GM18511 (cell line): Measurements from ENCODE around the gene ZNF691.
"Not testable (repeated sequence)": the region's sequence is repeated elsewhere in the genome, so short reads cannot be mapped to it uniquely, and the experiment has no call there.

Experiments used
- ATAC-seq: cut with Tn5 transposase; IDR thresholded peaks from one replicate; pipeline ENCODE4 v1.9.1; 2021; ENCODE audit warnings: mild to moderate bottlenecking, moderate library complexity; ENCODE audit not compliant: unreplicated experiment

The ZNF691 gene

DNA sequence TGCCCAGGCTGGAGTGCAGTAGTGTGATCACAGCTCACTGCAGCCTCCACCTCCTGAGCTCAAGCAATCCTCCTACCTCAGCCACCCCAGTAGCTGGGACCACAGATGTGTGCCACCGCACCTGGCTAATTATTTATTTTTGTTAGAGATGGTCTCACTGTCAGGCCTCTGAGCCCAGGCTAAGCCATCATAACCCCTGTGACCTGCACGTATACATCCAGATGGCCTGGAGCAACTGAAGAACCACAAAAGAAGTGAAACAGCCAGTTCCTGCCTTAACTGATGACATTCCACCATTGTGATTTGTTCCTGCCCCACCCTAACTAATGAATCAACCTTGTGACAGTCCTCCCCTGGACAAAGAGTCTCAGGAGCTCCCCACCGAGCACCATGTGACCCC, 10.1 kb downstream of the ZNF691 start:
- not testable (repeated sequence) for ATAC-seq

DNA sequence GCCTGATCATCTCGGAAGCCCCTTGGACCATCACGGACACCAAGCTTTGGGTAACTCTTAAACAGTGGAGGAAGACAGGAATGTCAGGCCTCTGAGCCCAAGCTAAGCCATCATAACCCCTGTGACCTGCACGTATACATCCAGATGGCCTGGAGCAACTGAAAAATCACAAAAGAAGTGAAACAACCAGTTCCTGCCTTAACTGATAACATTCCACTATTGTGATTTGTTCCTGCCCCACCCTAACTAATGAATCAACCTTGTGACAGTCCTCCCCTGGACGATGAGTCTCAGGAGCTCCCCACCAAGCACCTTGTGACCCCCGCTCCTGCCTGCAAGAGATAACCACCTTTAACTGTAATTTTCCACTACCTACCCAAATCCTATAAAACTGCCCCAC, 13.0 kb downstream of the ZNF691 start:
- ATAC-seq, result not testable (repeated sequence)

DNA sequence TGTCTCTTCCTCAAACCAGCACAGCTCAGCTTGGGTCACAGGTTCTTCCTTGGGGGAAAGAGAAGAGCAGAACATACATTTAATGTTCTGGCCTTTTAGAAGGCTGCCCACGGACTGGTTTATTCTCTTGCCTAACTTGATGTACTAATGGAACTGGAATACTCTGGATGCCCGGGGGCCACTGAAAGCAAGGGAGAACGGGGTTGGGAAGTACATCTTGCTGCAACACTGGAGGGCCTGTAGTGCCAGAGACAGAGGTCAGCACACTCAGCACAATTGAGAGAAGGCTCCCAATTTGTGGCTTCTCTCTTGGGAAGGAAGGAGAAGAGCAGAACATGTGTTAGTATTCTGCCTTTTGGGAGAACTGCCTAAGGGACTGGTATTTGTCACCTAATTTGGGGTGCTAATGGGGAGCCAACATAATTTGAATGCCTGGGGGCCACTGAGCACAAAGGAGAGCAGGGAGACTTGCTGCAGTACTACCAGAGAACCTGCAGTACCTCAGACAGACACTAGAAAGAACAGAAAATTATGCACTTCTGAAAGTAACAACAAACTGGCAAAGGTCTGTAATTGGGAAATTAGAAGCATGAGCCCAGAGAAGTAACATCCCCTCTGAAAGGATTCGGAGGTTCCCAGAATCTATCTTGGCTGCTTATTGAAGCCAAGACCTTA, 14.1 kb downstream of the ZNF691 start:
- ATAC-seq, result no peak

DNA sequence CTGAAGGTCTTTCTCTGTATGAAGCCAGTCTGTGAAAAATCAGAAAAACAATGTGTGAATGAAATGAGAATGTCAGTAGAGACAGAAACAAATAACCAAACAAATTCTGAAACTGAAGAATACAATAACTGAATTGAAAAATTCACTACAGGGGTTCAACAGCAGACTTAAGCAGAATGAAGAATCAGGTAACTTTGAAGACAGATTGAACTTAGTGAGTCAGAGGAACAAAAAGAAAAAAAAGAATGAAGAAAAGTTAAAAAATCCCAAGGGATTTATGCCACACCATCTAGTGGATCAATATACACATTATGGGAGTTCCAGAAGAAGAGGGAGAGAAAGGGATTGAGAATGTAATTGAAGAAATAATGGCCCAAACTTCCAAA, 14.6 kb downstream of the ZNF691 start:
- ATAC-seq, result no peak

DNA sequence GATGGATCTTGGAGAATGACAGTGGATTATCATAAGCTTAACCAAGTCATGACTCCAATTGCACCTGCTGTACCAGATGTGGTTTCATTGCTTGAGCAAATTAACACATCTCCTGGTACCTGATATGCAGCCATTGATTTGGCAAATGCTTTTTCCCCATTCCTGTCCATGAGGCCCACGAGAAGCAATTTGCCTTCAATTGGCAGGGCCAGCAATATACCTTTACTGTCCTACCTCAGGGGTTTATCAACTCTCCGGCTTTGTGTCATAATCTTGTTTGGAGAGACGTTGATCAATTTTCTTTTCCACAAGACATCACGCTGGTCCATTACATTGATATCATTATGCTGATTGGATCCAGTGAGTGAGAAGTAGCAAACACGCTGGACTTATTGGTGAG, 20.1 kb downstream of the ZNF691 start:
- ATAC-seq, result no peak

DNA sequence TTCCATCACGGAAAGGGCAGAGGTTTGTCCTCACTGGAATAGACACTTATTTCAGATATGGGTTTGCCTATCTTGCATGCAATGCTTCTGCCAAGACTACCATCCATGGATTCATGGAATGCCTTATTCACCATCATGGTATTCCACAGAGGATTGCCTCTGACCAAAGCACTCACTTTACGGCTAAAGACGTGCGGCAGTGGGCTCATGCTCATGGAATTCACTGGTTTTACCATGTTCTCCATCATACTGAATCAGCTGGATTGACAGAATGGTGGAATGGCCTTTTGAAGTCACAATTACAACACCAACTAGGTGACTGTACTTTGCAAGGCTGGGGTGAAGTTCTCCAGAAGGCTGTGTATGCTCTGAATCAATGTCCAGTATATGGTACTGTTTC, 22.1 kb downstream of the ZNF691 start:
- ATAC-seq, result not testable (repeated sequence)

DNA sequence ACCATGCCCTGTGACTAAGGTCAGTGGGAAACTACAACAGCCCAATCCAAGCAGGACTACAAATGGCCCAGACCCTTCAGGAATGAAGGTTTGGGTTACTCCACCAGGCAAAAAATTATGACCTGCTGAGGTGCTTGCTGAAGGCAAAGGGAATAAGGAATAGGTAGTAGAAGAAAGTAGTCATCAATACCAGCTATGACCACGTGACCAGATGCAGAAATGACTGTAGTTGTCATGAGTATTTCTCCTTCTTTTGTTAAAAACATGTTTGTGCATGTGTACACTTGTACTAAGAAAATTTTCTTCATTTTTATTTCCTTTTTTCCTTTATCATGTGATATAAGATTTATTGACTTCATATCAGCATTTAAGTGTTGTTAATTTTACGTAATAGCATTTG, 22.8 kb downstream of the ZNF691 start:
- ATAC-seq, result not testable (repeated sequence)

DNA sequence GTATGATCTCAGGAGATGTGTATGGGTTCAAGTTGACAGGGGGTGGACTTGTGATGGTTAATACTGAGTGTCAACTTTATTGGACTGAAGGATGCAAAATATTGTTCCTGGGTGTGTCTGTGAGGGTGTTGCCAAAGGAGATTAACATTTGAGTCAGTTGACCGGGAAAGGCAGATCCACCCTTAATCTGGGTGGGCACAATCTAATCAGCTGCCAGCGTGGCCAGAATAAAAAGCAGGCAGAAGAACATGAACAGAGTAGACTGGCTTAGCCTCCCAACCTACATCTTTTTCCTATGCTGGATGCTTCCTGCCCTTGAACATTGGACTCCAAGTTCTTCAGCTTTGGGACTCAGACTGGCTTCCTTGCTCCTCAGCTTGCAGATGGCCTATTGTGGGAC, 23.3 kb downstream of the ZNF691 start:
- ATAC-seq, result not testable (repeated sequence)

DNA sequence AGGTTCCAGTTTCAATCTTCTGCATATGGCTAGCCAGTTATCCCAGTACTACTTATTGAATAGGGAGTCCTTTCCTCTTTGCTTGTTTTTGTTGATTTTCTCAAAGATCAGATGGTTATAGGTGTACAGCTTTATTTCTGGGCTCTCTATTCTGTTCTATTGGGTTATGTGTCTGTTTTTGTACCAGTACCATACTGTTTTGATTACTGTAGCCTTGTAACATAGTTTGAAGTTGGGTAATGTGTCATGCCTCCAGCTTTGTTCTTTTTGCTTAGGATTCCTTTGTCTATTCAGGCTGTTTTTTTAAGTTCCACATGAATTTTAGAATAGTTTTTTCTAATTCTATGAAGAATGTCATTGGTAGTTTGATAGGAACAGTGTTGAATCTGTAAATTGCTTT, 26.7 kb downstream of the ZNF691 start:
- ATAC-seq, result not testable (repeated sequence)

DNA sequence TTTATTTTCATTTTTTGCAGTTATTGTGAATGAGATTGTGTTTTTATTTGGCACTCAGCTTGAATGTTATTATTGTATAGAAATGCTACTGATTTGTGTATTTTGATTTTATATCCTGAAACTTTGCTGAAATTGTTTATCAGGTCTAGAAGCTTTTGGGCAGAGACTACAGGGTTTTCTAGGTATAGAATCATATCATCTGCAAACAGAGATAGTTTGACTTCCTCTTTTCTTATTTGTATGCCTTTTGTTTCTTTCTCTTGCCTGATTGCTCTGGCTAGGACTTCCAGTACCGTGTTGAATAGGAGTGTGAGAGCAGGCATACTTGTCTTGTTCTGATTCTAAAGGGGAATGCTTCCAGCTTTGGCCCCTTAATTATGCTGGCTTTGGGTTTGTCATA, 27.3 kb downstream of the ZNF691 start:
- no peak for ATAC-seq

DNA sequence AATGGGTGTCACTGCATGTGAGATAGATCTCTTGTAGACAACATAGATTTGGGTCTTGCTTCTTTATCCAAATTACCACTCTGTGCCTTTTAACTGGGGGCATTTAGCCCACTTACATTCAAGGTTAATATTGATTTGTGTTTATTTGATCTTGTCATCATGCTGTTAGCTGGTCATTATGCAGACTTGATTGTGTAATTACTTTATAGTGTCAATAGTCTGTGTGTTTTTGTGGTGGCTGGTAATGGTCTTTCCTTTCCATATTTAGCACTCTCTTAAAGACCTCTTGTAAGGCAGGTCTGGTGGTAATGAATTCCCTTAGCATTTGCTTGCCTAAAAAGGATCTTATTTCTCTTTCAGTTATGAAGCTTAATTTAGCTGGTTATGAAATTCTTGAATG, 29.6 kb downstream of the ZNF691 start:
- ATAC-seq, result no peak

DNA sequence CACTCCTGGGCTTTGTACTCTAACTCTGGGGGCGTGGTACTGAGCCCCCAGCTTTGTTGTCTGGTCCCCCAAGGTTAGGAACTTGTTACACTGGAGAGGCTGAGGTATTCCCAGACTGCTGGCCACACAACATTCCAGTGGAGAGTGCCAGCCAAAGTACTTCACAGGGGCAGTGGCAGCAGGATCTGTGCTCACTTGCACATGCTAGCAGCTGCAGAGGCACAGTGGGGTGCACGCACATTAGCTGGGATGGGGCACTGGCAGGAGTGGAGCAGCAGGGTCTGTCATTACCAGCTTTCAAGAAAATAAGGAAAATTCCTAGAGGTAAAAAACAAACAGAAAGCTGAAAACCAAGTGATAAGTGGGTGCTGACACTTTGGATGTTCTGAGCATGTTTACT, 31.0 kb downstream of the ZNF691 start:
- no peak for ATAC-seq

DNA sequence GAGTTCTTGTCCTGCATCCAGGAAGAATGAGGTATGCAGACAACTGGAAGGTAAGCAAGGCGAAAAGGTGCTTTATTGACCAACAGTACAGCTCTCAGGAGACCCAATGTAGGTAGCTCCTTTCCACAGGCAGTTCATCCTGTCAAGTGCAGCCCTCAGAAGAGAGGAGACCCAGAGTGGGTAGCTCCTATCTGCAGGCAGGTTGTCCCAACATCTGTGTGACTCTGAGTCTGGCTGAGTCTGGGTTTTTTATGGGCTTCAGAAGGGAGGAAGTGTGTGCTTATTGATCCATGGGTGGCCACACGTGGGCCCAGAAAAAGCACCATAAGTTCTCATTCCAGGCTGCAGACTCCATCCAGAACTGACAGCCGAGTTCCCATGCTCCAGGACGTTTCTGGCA, 34.0 kb downstream of the ZNF691 start:
- no peak for ATAC-seq

DNA sequence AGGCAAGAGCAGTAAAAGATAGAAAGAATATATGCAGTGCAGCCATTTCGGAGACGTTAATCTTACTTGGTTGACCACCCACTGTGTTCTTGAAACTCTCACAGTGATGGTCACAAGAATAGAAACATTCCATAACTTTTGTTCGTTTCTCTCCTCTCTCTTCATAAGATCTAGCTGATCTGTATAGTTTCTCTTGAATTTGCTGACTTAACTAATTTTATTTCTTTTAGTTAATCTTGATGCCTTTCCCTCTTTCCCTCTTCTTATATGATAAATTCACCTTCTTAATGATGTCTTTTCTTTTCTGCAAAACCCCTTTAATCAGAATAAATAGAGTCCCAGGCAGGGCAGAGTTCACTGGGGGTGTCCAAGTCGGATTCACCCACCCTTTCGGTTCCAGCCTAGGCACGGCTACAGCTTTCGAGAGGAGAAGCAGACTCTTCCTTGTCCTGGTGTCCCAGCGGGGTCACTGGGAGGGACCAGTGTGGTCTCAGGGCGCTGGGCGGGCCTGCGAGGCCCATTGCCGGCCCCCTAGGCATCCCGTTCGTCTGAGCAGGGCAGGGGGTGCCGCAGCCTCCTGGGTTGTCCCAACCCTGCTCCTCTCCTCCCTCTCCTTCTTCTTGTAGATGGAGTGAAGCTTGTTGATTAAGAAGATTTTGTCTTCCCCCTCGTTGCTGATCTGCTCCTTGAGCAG, 39.8 kb downstream of the ZNF691 start:
- ATAC-seq, result no peak

DNA sequence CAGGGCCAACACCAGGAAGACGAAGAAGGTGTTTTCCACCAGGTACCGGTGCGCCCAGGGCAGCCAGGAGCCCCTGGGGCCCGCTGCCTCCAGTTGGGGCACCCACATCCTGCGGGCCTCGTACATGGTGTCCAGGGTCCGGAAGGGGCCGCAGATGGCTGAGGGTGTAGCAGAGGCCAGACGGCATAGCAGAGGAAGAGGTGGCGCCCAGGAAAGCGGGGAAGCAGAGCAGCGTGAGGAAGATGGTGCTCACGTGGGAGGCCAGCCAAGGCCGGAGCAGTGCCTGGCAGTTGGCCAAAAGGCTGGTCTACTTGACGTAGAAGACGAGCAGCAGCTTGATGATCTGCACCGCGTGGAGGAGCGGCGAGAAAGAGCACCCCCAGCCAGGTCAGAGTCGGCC, 40.4 kb downstream of the ZNF691 start:
- no peak for ATAC-seq

DNA sequence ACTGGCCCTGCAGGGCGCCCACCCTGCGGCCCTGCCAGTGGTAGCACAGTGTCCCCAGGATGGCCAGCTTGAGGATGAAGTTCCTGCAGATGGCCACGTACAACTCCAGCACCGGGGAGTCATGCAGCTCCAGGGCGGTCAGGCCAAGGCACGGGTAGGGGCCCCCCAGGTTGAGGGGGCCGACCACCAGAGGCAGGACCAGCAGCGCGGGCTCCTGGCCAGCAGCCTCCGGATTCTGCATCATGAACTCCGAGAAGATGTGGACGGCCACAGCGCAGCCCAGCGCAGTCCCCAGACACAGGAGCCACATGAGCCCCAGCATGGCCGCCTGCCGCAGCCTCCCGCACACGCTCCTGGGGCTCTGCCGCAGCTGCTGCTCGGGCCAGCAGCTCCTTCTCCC, 41.0 kb downstream of the ZNF691 start:
- no peak for ATAC-seq

DNA sequence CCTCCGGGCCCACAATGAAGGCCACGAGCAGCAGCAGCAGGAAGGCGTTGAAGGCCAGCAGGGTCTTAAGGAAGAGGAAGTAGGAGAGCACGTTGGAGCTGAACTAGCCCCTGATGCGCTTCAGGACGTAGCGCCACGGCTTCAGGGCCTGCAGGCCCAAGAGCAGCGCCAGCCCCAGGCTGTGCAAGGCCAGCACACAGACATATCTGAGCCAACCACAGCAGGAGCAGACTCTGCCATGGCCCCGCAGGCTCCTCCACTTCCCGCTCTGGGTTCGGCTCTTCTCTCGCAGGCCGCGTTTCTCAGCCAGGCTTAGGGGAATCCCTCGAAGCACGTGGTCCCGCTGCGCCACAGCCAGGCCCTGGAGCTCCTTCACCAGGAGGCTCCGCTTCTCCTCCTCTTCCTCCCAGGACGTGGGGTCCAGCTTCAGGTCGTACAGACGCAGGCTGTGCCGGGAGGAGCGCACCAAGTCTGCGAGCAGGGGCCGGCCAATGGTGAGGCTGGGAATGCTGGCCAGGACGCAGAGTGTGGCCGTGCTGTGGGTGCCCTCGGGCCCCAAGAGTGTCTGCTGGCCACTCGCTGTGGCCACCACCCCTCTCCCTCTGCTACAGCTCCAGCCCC, 41.7 kb downstream of the ZNF691 start:
- ATAC-seq, result no peak

DNA sequence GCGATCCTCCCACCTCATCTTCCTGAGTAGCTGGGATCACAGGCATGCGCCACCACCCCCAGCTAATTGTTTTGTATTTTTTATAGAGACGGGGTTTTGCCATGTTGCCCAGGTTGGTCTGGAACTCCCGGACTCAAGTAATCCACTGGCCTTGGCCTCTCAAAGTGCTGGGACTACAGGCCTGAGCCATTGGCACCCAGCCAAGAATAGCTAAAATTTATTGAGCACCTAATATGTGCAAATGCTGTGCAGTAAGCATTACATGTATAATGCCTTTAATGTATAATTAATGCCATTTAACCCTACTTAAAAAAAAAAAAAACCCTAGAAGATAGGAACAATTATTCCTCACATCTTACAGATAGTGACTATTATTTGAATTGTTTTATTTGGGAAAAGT, 42.9 kb downstream of the ZNF691 start:
- ATAC-seq, result no peak

DNA sequence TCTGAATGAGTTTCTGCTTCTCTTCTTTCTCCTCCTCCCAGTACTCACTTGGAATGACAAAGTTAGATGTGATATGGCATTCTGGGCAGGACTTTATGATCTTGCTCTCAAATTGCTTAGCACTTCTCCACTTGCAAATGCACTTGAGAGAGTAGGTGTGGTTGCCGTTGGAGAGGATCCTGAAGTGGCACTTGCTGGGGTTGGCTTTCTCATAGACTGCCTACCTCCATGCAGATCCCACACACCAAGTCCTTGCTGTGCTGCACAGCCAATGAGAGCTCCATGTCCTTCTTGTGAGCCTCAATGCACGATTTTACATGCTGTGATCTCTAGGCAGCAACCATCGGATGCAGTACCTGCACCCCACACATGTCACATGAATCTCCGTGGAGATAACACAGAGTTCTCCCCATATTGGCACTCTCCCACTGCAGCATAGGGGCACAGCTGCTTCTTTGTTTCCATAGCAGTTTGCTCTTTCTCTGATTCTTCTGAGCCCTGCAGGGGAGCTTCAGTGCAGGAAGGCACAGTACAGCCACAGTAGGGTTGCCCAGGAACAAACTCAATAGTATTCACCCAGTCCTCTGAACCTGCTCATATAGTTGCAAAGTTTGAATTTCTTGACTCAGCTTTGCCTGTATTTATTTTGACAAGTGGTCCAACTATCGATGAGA, 45.2 kb downstream of the ZNF691 start:
- ATAC-seq, result no peak

DNA sequence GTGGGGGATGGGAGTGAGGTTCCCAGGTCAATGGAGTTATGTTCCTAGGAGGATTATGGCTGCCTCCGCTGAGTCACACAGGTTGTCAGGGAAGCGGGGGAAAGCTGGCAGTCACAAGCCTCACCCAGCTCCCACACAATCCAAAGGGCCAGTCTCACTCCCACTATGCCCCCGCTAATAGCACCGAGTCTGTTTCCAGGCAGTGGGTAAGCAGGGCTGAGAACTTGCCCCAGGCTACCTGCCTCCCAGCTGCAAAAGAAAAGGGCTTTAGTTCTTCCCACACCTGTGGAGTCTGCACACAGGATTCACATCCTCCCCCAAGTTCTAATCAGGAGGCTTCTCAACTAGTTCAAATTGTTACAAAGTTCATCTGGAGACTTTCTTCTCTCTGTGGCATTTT, 53.5 kb downstream of the ZNF691 start:
- not testable (repeated sequence) for ATAC-seq
